HepG2 (cell line): Measurements from ENCODE around the gene OTX1.

ENCODE experiments used
- CEBPB ChIP-seq: IDR thresholded peaks from 2 replicates; pipeline ENCODE4 v1.6.1; 2011; ENCODE audit warnings: low read depth, low read length, improper control_type of control experiment, borderline replicate concordance
- ELF1 ChIP-seq: sonication (generic); formaldehyde crosslinking; IDR thresholded peaks from 2 replicates; pipeline ENCODE4 v1.4.0; 2020; ENCODE audit warnings: missing genetic modification reagents
- EP300 ChIP-seq, 3 experiments: sonication (generic) in 1 of 3; formaldehyde crosslinking in 1 of 3; IDR thresholded peaks; 2 replicates each; pipeline versions ENCODE4 v1.5.1 to v1.6.1; 2011 to 2020; ENCODE audit warnings: low read depth in 2 of 3, low read length in 2 of 3, borderline replicate concordance in 1 of 3, improper control_type of control experiment in 1 of 3, mild to moderate bottlenecking in 1 of 3, missing genetic modification reagents in 1 of 3, moderate library complexity in 1 of 3
- HDAC6 ChIP-seq: fragments of 200-600 bp; sonication (generic); IDR thresholded peaks from 2 replicates; pipeline ENCODE4 v1.7.0; 2017; ENCODE audit warnings: mild to moderate bottlenecking, antibody characterized with exemption, low read length, low read depth
- PLRG1 ChIP-seq: fragments of 450-650 bp; conservative IDR thresholded peaks from 2 replicates; pipeline ENCODE4 v1.6.1; 2016
- SMYD3 ChIP-seq: sonication (generic); formaldehyde crosslinking; IDR thresholded peaks from 2 replicates; pipeline ENCODE4 v1.8.1; 2023; ENCODE audit warnings: mild to moderate bottlenecking, missing genetic modification reagents
- ZHX1 ChIP-seq: sonication (generic); formaldehyde crosslinking; IDR thresholded peaks from 2 replicates; pipeline ENCODE4 v1.8.1; 2022; ENCODE audit warnings: low read depth, mild to moderate bottlenecking, missing genetic modification reagents
- ZNF142 ChIP-seq: sonication (generic); formaldehyde crosslinking; IDR thresholded peaks from 2 replicates; pipeline ENCODE4 v1.4.0; 2020; ENCODE audit warnings: missing genetic modification reagents
- ZNF335 ChIP-seq: sonication (generic); formaldehyde crosslinking; IDR thresholded peaks from 2 replicates; pipeline ENCODE4 v1.4.0; 2020; ENCODE audit warnings: missing genetic modification reagents

- TF ChIP-seq CEBPB (no peak), ZNF142 (CRISPR knock-in tag) (no peak), PLRG1 (no peak), HDAC6 (no peak), ZHX1 (CRISPR knock-in tag) (no peak), ZNF335 (no peak), EP300 (IDR thresholded peaks at IDR 0.05; ENCODE audit: low read depth in 2 of 2, low read length in 2 of 2) (no peak), EP300 (CRISPR knock-in tag; IDR thresholded peaks at IDR 0.05; ENCODE audit: borderline replicate concordance) (no peak), SMYD3 (CRISPR knock-in tag) (no peak), ELF1 (CRISPR knock-in tag) (no peak)
Observed at GRCh38 chr2:63048367-63049171, 2.1 kb upstream of the OTX1 start.
